ENCODE results near the gene HECW1. TPM values are rescaled to one million over a fixed set of nuclear protein-coding genes. Genes with fewer than 3 reads are reported as not detected.

The HECW1 gene
- total RNA-seq, 1 donor from 2014 or later = 0.15 TPM

DNA sequence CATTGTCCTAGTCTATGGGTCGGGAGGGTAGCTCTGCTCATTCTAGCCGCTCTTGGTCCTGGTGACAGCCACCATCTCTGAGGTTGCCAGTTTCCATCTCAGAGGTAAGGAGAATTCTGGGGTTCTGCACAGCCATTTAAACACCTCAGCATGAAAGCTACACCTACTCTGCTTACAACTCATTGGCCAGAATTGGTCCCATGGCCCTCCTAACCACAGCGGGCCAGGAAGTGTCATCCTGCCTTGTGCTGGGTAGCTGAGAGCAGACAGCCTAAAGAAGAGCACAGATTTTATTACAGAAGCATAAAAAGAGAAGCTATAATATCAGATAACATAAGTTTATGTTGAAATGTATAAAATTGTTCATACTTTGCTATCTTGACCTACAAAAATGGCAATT lies 152.7 kb downstream of the HECW1 start:
- H3K9me3 Mint-ChIP-seq (ENCODE audit: unreplicated experiment) = no peaks in the 10 kb centered on the region
- H3K27me3 Mint-ChIP-seq (ENCODE audit: unreplicated experiment) = peaks cover 1% of the 10 kb centered on the region
- no peak overlapping the region for H3K4me3 Mint-ChIP-seq (ENCODE audit: unreplicated experiment)
- TF ChIP-seq, protein P1, sequence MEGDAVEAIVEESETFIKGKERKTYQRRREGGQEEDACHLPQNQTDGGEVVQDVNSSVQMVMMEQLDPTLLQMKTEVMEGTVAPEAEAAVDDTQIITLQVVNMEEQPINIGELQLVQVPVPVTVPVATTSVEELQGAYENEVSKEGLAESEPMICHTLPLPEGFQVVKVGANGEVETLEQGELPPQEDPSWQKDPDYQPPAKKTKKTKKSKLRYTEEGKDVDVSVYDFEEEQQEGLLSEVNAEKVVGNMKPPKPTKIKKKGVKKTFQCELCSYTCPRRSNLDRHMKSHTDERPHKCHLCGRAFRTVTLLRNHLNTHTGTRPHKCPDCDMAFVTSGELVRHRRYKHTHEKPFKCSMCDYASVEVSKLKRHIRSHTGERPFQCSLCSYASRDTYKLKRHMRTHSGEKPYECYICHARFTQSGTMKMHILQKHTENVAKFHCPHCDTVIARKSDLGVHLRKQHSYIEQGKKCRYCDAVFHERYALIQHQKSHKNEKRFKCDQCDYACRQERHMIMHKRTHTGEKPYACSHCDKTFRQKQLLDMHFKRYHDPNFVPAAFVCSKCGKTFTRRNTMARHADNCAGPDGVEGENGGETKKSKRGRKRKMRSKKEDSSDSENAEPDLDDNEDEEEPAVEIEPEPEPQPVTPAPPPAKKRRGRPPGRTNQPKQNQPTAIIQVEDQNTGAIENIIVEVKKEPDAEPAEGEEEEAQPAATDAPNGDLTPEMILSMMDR (IDR thresholded peaks at IDR 0.05; ENCODE audit: unreplicated experiment) = no peak
- no peak overlapping the region for H3K27ac Mint-ChIP-seq (ENCODE audit: unreplicated experiment)
- H3K4me1 Mint-ChIP-seq (ENCODE audit: unreplicated experiment) = no peaks in the 10 kb centered on the region
- no peaks in the 10 kb centered on the region for H3K36me3 Mint-ChIP-seq (ENCODE audit: low read depth, unreplicated experiment)
- DNase-seq (ENCODE audit: low spot score) = no peak

DNA sequence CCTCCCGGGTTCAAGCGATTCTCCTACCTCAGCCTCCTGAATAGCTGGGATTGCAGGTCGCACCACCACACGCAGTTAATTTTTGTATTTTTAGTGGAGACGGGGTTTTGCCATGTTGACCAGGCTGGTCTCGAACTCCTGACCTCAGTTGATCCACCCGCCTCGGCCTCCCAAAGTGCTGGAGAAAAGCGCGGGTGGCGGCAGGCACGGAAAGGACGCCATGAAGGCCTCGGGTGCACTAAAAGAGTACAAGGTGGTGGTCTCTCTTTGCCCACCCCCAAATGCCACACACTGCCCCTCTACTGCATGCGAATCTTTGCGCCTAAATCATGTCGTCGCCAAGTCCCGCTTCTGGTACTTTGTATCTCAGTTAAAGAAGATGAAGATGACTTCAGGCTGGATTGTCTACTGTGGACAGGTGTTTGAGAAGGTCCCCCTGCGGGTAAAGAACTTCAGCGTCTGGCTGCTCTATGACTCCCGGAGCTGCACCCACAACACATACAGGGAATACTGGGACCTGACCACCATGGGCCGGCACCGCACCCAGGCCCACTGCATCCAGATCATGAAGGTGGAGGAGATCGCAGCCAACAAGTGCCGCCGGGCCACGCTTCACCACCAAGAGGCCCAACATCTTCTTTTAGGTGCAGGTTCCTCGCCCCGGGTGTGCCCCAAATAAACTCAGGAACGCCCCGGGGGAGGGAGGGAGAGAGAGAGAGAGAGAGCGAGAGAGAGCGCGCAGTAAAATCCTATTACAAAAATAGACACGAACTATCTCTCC lies 161.7 kb downstream of the HECW1 start:
- Mint-ChIP-seq H3K36me3 (ENCODE audit: low read depth, unreplicated experiment) (no peaks in the 10 kb centered on the region), H3K27me3 (ENCODE audit: unreplicated experiment) (peaks cover 1% of the 10 kb centered on the region), H3K4me3 (ENCODE audit: unreplicated experiment) (no peak overlapping the region), H3K27ac (ENCODE audit: unreplicated experiment) (no peak overlapping the region), H3K9me3 (ENCODE audit: unreplicated experiment) (no peaks in the 10 kb centered on the region), H3K4me1 (ENCODE audit: unreplicated experiment) (peaks cover 13% of the 10 kb centered on the region)
- TF ChIP-seq, protein P1 (IDR thresholded peaks at IDR 0.05; ENCODE audit: unreplicated experiment) = no peak
- no peak for DNase-seq (ENCODE audit: low spot score)

DNA sequence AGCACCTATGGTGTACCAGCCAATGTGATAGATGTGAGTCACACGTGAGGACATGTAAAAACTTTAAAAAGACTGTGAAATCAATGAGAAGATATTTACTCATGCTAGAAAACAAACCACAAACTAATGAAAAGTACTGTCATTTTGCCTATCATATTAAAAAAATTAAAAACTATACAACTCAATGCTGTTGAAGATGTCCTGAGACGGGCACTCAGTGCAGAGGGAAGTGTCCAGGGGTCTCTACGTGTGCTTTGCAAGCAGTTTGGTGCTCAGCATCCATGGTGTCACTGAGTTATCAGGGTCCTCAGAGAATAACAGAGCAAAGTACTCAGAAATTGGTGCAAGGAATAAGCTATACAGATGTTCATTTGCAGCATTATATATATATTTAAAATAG lies 162.3 kb downstream of the HECW1 start:
- Mint-ChIP-seq H3K9me3 (ENCODE audit: unreplicated experiment) (no peaks in the 10 kb centered on the region), H3K27me3 (ENCODE audit: unreplicated experiment) (peaks cover 1% of the 10 kb centered on the region), H3K36me3 (ENCODE audit: low read depth, unreplicated experiment) (no peaks in the 10 kb centered on the region), H3K27ac (ENCODE audit: unreplicated experiment) (no peak overlapping the region), H3K4me3 (ENCODE audit: unreplicated experiment) (no peak overlapping the region), H3K4me1 (ENCODE audit: unreplicated experiment) (peaks cover 13% of the 10 kb centered on the region)
- TF ChIP-seq, protein P1 (IDR thresholded peaks at IDR 0.05; ENCODE audit: unreplicated experiment) = no peak
- DNase-seq (ENCODE audit: low spot score) = no peak

DNA sequence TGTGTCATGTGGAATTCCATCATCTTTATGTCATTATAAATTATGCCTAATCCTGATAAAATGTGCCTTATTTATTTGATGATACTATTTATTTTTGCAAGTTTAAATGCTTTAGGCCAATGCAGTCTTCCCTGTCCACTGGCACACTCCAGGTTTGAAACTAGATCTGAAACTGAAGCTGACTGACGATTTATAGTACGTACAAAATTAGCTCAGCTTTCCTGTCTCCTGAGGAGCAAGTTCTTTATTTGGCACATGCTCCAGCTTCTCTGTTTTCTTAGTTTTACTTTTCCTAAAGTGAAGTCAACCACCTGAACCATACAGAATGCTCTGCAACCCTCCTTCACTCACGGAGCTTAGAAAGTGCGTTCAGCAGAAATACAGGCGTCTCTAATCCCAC lies 164.1 kb downstream of the HECW1 start:
- TF ChIP-seq, protein P1 (IDR thresholded peaks at IDR 0.05; ENCODE audit: unreplicated experiment) = no peak
- no peaks in the 10 kb centered on the region for H3K9me3 Mint-ChIP-seq (ENCODE audit: unreplicated experiment)
- no peak for DNase-seq (ENCODE audit: low spot score)

DNA sequence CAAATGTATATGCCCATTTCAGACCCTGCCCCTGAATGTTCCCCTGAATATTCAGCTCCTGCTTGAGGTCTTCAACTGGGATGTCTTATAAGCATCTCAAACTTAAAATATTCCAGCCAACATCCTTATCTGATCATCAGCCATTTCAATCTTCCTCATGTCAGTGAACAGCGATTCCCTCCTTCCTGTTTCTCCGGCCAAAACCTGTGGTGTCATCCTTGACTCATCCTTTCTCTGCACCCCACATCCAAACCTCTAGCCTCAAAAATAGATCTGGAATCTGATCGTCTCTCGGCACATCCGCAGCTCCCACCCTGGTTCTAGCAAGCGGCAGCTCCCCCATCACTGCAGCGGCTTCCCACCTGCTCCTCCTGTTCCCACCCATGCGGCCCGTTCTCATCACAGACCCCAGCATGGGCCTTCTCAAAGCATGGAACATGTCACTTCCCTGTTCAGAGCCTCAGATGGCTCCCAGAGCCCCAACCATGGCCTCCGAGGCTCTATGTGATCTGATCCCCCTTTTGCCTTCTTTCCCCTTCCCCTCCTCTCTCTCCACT lies 165.7 kb downstream of the HECW1 start:
- TF ChIP-seq, protein P1 (IDR thresholded peaks at IDR 0.05; ENCODE audit: unreplicated experiment) = no peak
- H3K9me3 Mint-ChIP-seq (ENCODE audit: unreplicated experiment) = no peaks in the 10 kb centered on the region
- H3K4me1 Mint-ChIP-seq (ENCODE audit: unreplicated experiment) = peaks cover 13% of the 10 kb centered on the region
- no peak overlapping the region for H3K27ac Mint-ChIP-seq (ENCODE audit: unreplicated experiment)
- H3K27me3 Mint-ChIP-seq (ENCODE audit: unreplicated experiment) = peaks cover 1% of the 10 kb centered on the region
- H3K4me3 Mint-ChIP-seq (ENCODE audit: unreplicated experiment) = no peak overlapping the region
- DNase-seq (ENCODE audit: low spot score) = no peak
- H3K36me3 Mint-ChIP-seq (ENCODE audit: low read depth, unreplicated experiment) = no peaks in the 10 kb centered on the region

More for the DNA sequence above, 164.1 kb downstream of the HECW1 start:
- Mint-ChIP-seq H3K27ac (ENCODE audit: unreplicated experiment) (no peak overlapping the region), H3K36me3 (ENCODE audit: low read depth, unreplicated experiment) (no peaks in the 10 kb centered on the region), H3K27me3 (ENCODE audit: unreplicated experiment) (peaks cover 1% of the 10 kb centered on the region), H3K4me1 (ENCODE audit: unreplicated experiment) (peaks cover 13% of the 10 kb centered on the region), H3K4me3 (ENCODE audit: unreplicated experiment) (no peak overlapping the region)
